Measurements from ENCODE around the gene HOXA7. TPM values are rescaled to one million over a fixed set of nuclear protein-coding genes. Genes with fewer than 3 reads are reported as not detected.

The HOXA7 gene
- total RNA-seq, 1 donor: 3.6 TPM

GRCh38 chr7:27106901-27107240 lies 49.6 kb downstream of the HOXA7 start:
- no peak overlapping the region for H3K27ac ChIP-seq (ENCODE audit: low read depth, low read length)
- TF ChIP-seq CTCF (IDR thresholded peaks at IDR 0.05; ENCODE audit: extremely low read depth, low read depth, low read length): no peak
- no peak overlapping the region for H3K4me2 ChIP-seq (ENCODE audit: insufficient read depth, low read length)
- no peak overlapping the region for H2AFZ ChIP-seq (ENCODE audit: low read length)
- no peak for DNase-seq (ENCODE audit: insufficient read length, low spot score, missing footprints)
- peaks cover 15% of the 10 kb centered on the region for H3K79me2 ChIP-seq (ENCODE audit: insufficient read depth, low read length)
- no peaks in the 10 kb centered on the region for H3K36me3 ChIP-seq (ENCODE audit: insufficient read depth, low read length)
- no peaks in the 10 kb centered on the region for H3K9me3 ChIP-seq (ENCODE audit: low read depth, low read length)
- no peak overlapping the region for H3K4me3 ChIP-seq (ENCODE audit: insufficient read depth, low read length)
- peaks cover 5% of the 10 kb centered on the region for H4K20me1 ChIP-seq (ENCODE audit: insufficient read depth, low read length)
- H3K27me3 ChIP-seq (ENCODE audit: insufficient read depth, low read length): no peaks in the 10 kb centered on the region
- H3K4me1 ChIP-seq (ENCODE audit: insufficient read depth, low read length): peaks cover 30% of the 10 kb centered on the region

GRCh38 chr7:27106181-27106900 lies 50.1 kb downstream of the HOXA7 start:
- no peak overlapping the region for H2AFZ ChIP-seq (ENCODE audit: low read length)
- H3K4me3 ChIP-seq (ENCODE audit: insufficient read depth, low read length): no peak overlapping the region
- no peak overlapping the region for H3K27ac ChIP-seq (ENCODE audit: low read depth, low read length)
- peak; percentile 85 for DNase-seq (ENCODE audit: insufficient read length, low spot score, missing footprints)
- H4K20me1 ChIP-seq (ENCODE audit: insufficient read depth, low read length): peaks cover 5% of the 10 kb centered on the region
- TF ChIP-seq CTCF (IDR thresholded peaks at IDR 0.05; ENCODE audit: extremely low read depth, low read depth, low read length): no peak
- H3K79me2 ChIP-seq (ENCODE audit: insufficient read depth, low read length): peaks cover 13% of the 10 kb centered on the region
- peaks cover 25% of the 10 kb centered on the region for H3K4me1 ChIP-seq (ENCODE audit: insufficient read depth, low read length)
- no peaks in the 10 kb centered on the region for H3K27me3 ChIP-seq (ENCODE audit: insufficient read depth, low read length)
- H3K4me2 ChIP-seq (ENCODE audit: insufficient read depth, low read length): no peak overlapping the region
- no peaks in the 10 kb centered on the region for H3K9me3 ChIP-seq (ENCODE audit: low read depth, low read length)
- H3K36me3 ChIP-seq (ENCODE audit: insufficient read depth, low read length): peaks cover 4% of the 10 kb centered on the region

- peaks cover 17% of the 10 kb centered on the region for H3K4me1 ChIP-seq (ENCODE audit: insufficient read depth, low read length)
- H4K20me1 ChIP-seq (ENCODE audit: insufficient read depth, low read length): peaks cover 6% of the 10 kb centered on the region
- peaks cover 13% of the 10 kb centered on the region for H3K36me3 ChIP-seq (ENCODE audit: insufficient read depth, low read length)
- TF ChIP-seq CTCF (IDR thresholded peaks at IDR 0.05; ENCODE audit: extremely low read depth, low read depth, low read length): no peak
- no peak overlapping the region for H3K4me2 ChIP-seq (ENCODE audit: insufficient read depth, low read length)
- H2AFZ ChIP-seq (ENCODE audit: low read length): no peak overlapping the region
- no peak for DNase-seq (ENCODE audit: insufficient read length, low spot score, missing footprints)
- no peaks in the 10 kb centered on the region for H3K9me3 ChIP-seq (ENCODE audit: low read depth, low read length)
- H3K27ac ChIP-seq (ENCODE audit: low read depth, low read length): peak overlapping the region; percentile 20
- peaks cover 20% of the 10 kb centered on the region for H3K79me2 ChIP-seq (ENCODE audit: insufficient read depth, low read length)
- H3K27me3 ChIP-seq (ENCODE audit: insufficient read depth, low read length): no peaks in the 10 kb centered on the region
- no peak overlapping the region for H3K4me3 ChIP-seq (ENCODE audit: insufficient read depth, low read length)
These were observed 51.0 kb downstream of the HOXA7 start for GRCh38 chr7:27105301-27106031.

- peak overlapping the region; percentile 20 for H3K27ac ChIP-seq (ENCODE audit: low read depth, low read length)
- no peak overlapping the region for H2AFZ ChIP-seq (ENCODE audit: low read length)
- peak; percentile 92 for DNase-seq (ENCODE audit: insufficient read length, low spot score, missing footprints)
- H3K36me3 ChIP-seq (ENCODE audit: insufficient read depth, low read length): peaks cover 20% of the 10 kb centered on the region
- H3K4me2 ChIP-seq (ENCODE audit: insufficient read depth, low read length): peak overlapping the region; percentile 44
- peaks cover 21% of the 10 kb centered on the region for H3K79me2 ChIP-seq (ENCODE audit: insufficient read depth, low read length)
- no peaks in the 10 kb centered on the region for H3K27me3 ChIP-seq (ENCODE audit: insufficient read depth, low read length)
- H4K20me1 ChIP-seq (ENCODE audit: insufficient read depth, low read length): peaks cover 8% of the 10 kb centered on the region
- TF ChIP-seq CTCF (IDR thresholded peaks at IDR 0.05; ENCODE audit: extremely low read depth, low read depth, low read length): no peak
- no peaks in the 10 kb centered on the region for H3K9me3 ChIP-seq (ENCODE audit: low read depth, low read length)
- peaks cover 14% of the 10 kb centered on the region for H3K4me1 ChIP-seq (ENCODE audit: insufficient read depth, low read length)
- H3K4me3 ChIP-seq (ENCODE audit: insufficient read depth, low read length): no peak overlapping the region
These were observed 52.0 kb downstream of the HOXA7 start for GRCh38 chr7:27104341-27105058.
